ENCODE results near the gene WWC1.

WWC1 gene

GRCh38 chr5:168372356-168372946 lies 81.0 kb downstream of the WWC1 start:
- H3K4me1 ChIP-seq (ENCODE audit: control insufficient read depth in 1 of 2, insufficient read depth in 2 of 2, low read length in 2 of 2), result peaks cover 17 to 21% of the 10 kb centered on the region in 2 donors
- no peak overlapping the region for H3K4me3 ChIP-seq (ENCODE audit: low read depth in 1 of 2, low read length in 2 of 2)
- H3K36me3 ChIP-seq (ENCODE audit: control insufficient read depth in 1 of 2, insufficient read depth in 2 of 2, low read length in 2 of 2), result no peaks in the 10 kb centered on the region
- H3K27ac ChIP-seq (ENCODE audit: low read depth, low read length), result no peak overlapping the region
- H3K9ac ChIP-seq (ENCODE audit: low read depth in 1 of 2, low read length in 2 of 2), result no peak overlapping the region
- no peaks in the 10 kb centered on the region for H3K27me3 ChIP-seq (ENCODE audit: control insufficient read depth in 1 of 2, insufficient read depth in 2 of 2, low read length in 2 of 2)
- no peaks in the 10 kb centered on the region for H3K9me3 ChIP-seq (ENCODE audit: control insufficient read depth in 1 of 2, low read length in 2 of 2)

DNA sequence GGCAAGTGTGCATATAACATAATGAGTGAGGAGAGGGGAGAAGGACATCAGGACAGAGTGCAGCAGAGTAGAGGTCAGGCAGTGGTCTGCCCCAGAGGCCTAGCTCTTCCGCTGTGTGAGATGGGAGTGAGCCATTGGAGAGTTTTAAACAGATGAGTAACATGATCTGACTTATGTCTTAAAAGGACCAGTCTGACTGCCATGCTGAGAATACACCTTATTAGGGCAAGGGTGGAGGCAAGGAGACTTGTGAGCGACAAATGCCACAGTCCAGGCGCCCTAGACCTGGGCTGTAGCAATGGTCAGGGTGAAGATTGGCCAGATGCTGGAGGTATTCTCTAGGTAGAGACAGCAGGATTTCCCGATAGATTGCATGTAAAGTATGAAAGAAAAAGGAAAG lies 83.1 kb downstream of the WWC1 start:
- no peak overlapping the region for H3K9ac ChIP-seq (ENCODE audit: low read depth in 1 of 2, low read length in 2 of 2)
- no peaks in the 10 kb centered on the region for H3K9me3 ChIP-seq (ENCODE audit: control insufficient read depth in 1 of 2, low read length in 2 of 2)
- H3K27ac ChIP-seq (ENCODE audit: low read depth, low read length), result no peak overlapping the region
- no peak overlapping the region for H3K4me3 ChIP-seq (ENCODE audit: low read depth in 1 of 2, low read length in 2 of 2)
- H3K36me3 ChIP-seq (ENCODE audit: control insufficient read depth in 1 of 2, insufficient read depth in 2 of 2, low read length in 2 of 2), result no peaks in the 10 kb centered on the region
- peaks cover 17 to 21% of the 10 kb centered on the region in 2 donors for H3K4me1 ChIP-seq (ENCODE audit: control insufficient read depth in 1 of 2, insufficient read depth in 2 of 2, low read length in 2 of 2)
- no peaks in the 10 kb centered on the region for H3K27me3 ChIP-seq (ENCODE audit: control insufficient read depth in 1 of 2, insufficient read depth in 2 of 2, low read length in 2 of 2)

DNA sequence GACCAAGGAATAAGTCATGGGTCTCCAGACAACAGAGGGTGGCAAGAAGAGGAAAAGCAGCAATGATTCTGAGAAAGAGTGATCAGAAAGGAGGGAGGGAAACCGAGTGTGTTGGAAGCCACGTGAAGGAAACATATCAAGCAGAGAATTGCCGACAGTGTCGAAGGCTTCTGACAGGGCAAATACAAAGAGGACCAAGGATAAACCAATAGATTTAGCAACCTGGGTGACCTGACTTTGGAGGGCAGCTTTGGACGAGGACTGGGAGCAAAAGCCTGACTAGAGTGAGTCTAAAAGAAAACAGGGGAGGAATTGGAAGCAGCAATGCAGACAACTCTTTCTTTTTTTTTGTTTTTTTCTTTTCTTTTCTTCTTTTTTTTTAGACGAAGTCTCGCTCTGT lies 83.8 kb downstream of the WWC1 start:
- H3K27me3 ChIP-seq (ENCODE audit: control insufficient read depth in 1 of 2, insufficient read depth in 2 of 2, low read length in 2 of 2), result no peaks in the 10 kb centered on the region
- H3K9me3 ChIP-seq (ENCODE audit: control insufficient read depth in 1 of 2, low read length in 2 of 2), result no peaks in the 10 kb centered on the region
- no peak overlapping the region for H3K9ac ChIP-seq (ENCODE audit: low read depth in 1 of 2, low read length in 2 of 2)
- H3K36me3 ChIP-seq (ENCODE audit: control insufficient read depth in 1 of 2, insufficient read depth in 2 of 2, low read length in 2 of 2), result no peaks in the 10 kb centered on the region
- no peak overlapping the region for H3K27ac ChIP-seq (ENCODE audit: low read depth, low read length)
- H3K4me3 ChIP-seq (ENCODE audit: low read depth in 1 of 2, low read length in 2 of 2), result no peak overlapping the region
- H3K4me1 ChIP-seq (ENCODE audit: control insufficient read depth in 1 of 2, insufficient read depth in 2 of 2, low read length in 2 of 2), result peaks cover 16 to 18% of the 10 kb centered on the region in 2 donors

DNA sequence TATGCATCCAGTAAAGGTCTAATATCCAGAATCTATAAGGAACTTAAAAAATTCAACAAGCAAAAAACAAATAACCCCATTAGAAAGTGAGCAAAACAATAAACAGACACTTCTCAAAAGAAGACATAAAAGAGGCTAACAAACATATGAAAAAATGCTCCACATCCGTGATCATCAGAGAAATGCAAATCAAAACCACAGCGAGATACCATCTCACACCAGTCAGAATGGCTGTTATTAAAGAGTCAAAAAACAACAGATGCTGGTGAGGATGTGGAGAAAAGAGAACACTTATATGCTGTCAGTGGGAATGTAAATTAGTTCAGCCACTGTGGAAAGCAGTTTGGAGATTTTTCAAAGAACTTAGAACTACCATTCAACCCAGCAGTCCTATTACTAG lies 86.1 kb downstream of the WWC1 start:
- Histone ChIP-seq H3K9ac (ENCODE audit: low read depth in 1 of 2, low read length in 2 of 2) (no peak overlapping the region), H3K36me3 (ENCODE audit: control insufficient read depth in 1 of 2, insufficient read depth in 2 of 2, low read length in 2 of 2) (no peaks in the 10 kb centered on the region), H3K4me3 (ENCODE audit: low read depth in 1 of 2, low read length in 2 of 2) (no peak overlapping the region), H3K9me3 (ENCODE audit: control insufficient read depth in 1 of 2, low read length in 2 of 2) (no peaks in the 10 kb centered on the region), H3K27me3 (ENCODE audit: control insufficient read depth in 1 of 2, insufficient read depth in 2 of 2, low read length in 2 of 2) (no peaks in the 10 kb centered on the region), H3K4me1 (ENCODE audit: control insufficient read depth in 1 of 2, insufficient read depth in 2 of 2, low read length in 2 of 2) (no peaks in the 10 kb centered on the region), H3K27ac (ENCODE audit: low read depth, low read length) (no peak overlapping the region)

- Histone ChIP-seq H3K27ac (ENCODE audit: low read depth, low read length) (no peak overlapping the region), H3K36me3 (ENCODE audit: control insufficient read depth in 1 of 2, insufficient read depth in 2 of 2, low read length in 2 of 2) (no peaks in the 10 kb centered on the region), H3K4me3 (ENCODE audit: low read depth in 1 of 2, low read length in 2 of 2) (no peak overlapping the region), H3K9ac (ENCODE audit: low read depth in 1 of 2, low read length in 2 of 2) (no peak overlapping the region), H3K27me3 (ENCODE audit: control insufficient read depth in 1 of 2, insufficient read depth in 2 of 2, low read length in 2 of 2) (no peaks in the 10 kb centered on the region), H3K4me1 (ENCODE audit: control insufficient read depth in 1 of 2, insufficient read depth in 2 of 2, low read length in 2 of 2) (no peaks in the 10 kb centered on the region), H3K9me3 (ENCODE audit: control insufficient read depth in 1 of 2, low read length in 2 of 2) (no peaks in the 10 kb centered on the region)
These were observed 87.3 kb downstream of the WWC1 start for GRCh38 chr5:168378741-168379140.

DNA sequence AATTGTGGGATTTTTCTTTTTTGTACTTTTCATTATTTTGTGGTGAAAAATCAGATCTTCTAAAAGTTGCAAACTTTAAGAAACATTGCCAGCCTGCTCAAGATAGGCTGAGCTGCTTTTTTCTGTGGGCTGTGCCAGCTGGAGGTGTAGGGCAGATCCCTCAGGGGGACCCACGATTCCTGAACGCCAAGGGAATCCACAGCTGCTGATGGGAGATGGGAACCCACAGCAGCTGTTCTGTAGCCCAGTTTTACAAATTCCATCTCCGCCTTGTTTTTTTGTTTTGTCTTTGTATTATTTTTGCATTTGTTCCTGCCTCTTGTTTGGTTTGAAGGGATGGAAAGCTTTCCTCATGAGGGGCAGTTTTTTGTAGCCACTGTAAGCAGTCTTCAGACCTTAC lies 91.0 kb downstream of the WWC1 start:
- Histone ChIP-seq H3K4me1 (ENCODE audit: control insufficient read depth in 1 of 2, insufficient read depth in 2 of 2, low read length in 2 of 2) (no peaks in the 10 kb centered on the region), H3K9me3 (ENCODE audit: control insufficient read depth in 1 of 2, low read length in 2 of 2) (peaks cover 0 to 4% of the 10 kb centered on the region in 2 donors), H3K4me3 (ENCODE audit: low read depth in 1 of 2, low read length in 2 of 2) (no peak overlapping the region), H3K27me3 (ENCODE audit: control insufficient read depth in 1 of 2, insufficient read depth in 2 of 2, low read length in 2 of 2) (no peaks in the 10 kb centered on the region), H3K36me3 (ENCODE audit: control insufficient read depth in 1 of 2, insufficient read depth in 2 of 2, low read length in 2 of 2) (peaks cover 5 to 6% of the 10 kb centered on the region in 2 donors), H3K9ac (ENCODE audit: low read depth in 1 of 2, low read length in 2 of 2) (no peak overlapping the region), H3K27ac (ENCODE audit: low read depth, low read length) (no peak overlapping the region)

DNA sequence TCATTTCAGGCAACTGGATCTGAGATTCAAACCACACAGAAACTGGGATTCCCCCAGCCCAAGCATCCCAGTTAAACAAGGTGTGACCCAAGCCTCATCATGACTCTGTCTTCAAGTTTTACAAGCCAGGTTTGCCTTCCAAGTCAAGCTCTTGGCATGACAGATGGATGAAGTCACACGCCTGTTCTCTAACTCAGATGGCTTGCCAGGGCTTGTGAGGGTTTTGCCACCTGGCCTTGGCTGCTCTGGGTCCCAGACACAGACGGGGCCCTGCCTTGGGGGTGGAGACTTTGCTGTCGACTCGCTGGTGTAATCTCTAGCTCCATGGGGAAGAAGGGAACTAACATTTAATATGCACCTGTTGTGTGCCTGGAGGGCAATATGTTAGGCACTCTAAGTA lies 99.0 kb downstream of the WWC1 start:
- Histone ChIP-seq H3K9me3 (ENCODE audit: control insufficient read depth in 1 of 2, low read length in 2 of 2) (peaks cover 3 to 5% of the 10 kb centered on the region in 2 donors), H3K4me3 (ENCODE audit: low read depth in 1 of 2, low read length in 2 of 2) (no peak overlapping the region), H3K4me1 (ENCODE audit: control insufficient read depth in 1 of 2, insufficient read depth in 2 of 2, low read length in 2 of 2) (no peaks in the 10 kb centered on the region), H3K27ac (ENCODE audit: low read depth, low read length) (no peak overlapping the region), H3K9ac (ENCODE audit: low read depth in 1 of 2, low read length in 2 of 2) (no peak overlapping the region), H3K27me3 (ENCODE audit: control insufficient read depth in 1 of 2, insufficient read depth in 2 of 2, low read length in 2 of 2) (no peaks in the 10 kb centered on the region), H3K36me3 (ENCODE audit: control insufficient read depth in 1 of 2, insufficient read depth in 2 of 2, low read length in 2 of 2) (peaks cover 9 to 14% of the 10 kb centered on the region in 2 donors)

- no peak overlapping the region for H3K27ac ChIP-seq (ENCODE audit: low read depth, low read length)
- H3K4me1 ChIP-seq (ENCODE audit: control insufficient read depth in 1 of 2, insufficient read depth in 2 of 2, low read length in 2 of 2), result no peaks in the 10 kb centered on the region
- H3K9me3 ChIP-seq (ENCODE audit: control insufficient read depth in 1 of 2, low read length in 2 of 2), result peaks cover 3 to 5% of the 10 kb centered on the region in 2 donors
- no peak overlapping the region for H3K9ac ChIP-seq (ENCODE audit: low read depth in 1 of 2, low read length in 2 of 2)
- H3K36me3 ChIP-seq (ENCODE audit: control insufficient read depth in 1 of 2, insufficient read depth in 2 of 2, low read length in 2 of 2), result peaks cover 14 to 23% of the 10 kb centered on the region in 2 donors
- no peak overlapping the region for H3K4me3 ChIP-seq (ENCODE audit: low read depth in 1 of 2, low read length in 2 of 2)
- H3K27me3 ChIP-seq (ENCODE audit: control insufficient read depth in 1 of 2, insufficient read depth in 2 of 2, low read length in 2 of 2), result no peaks in the 10 kb centered on the region
These were observed 102.3 kb downstream of the WWC1 start for GRCh38 chr5:168393773-168394172.

DNA sequence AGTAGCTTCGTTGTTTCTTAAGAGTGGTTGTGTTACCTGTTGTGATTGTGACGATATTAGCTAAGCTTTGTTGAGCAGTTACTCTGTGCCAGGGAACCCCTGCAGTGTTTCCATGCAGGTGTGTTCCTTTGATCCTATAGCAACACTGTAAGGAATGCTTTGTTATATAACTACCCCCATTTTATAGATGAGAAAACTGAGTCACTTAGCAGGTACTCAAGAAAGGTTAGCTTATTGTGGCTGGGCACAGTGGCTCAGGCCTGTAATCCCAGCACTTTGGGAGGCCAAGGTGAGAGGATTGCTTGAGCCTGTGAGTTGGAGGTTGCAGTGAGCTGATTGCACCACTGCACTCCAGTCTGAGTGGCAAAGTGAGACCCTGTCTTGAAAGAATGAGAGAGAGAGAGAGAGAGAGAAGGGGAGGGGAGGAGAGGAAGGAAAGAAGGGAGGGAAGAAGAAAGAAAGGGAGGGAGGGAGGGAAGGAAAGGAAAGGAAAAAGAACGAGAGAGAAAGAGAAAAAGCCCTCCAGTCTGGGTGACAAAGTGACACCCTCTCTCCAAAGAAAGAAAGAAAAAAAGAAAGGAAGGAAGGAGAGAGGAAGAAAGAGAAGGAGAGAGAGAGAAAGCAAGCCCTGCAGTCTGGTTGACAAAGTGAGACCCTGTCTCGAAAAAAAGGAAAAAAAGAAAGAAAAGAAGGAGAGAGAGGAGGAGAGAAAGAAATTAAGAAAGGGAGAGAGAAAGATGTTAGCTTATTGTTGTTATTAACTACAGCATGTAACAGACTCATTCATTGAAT lies 109.2 kb downstream of the WWC1 start:
- peaks cover 5 to 25% of the 10 kb centered on the region in 2 donors for H3K36me3 ChIP-seq (ENCODE audit: control insufficient read depth in 1 of 2, insufficient read depth in 2 of 2, low read length in 2 of 2)
- no peaks in the 10 kb centered on the region for H3K4me1 ChIP-seq (ENCODE audit: control insufficient read depth in 1 of 2, insufficient read depth in 2 of 2, low read length in 2 of 2)
- no peaks in the 10 kb centered on the region for H3K27me3 ChIP-seq (ENCODE audit: control insufficient read depth in 1 of 2, insufficient read depth in 2 of 2, low read length in 2 of 2)
- no peak overlapping the region for H3K4me3 ChIP-seq (ENCODE audit: low read depth in 1 of 2, low read length in 2 of 2)
- no peak overlapping the region for H3K27ac ChIP-seq (ENCODE audit: low read depth, low read length)
- no peak overlapping the region for H3K9ac ChIP-seq (ENCODE audit: low read depth in 1 of 2, low read length in 2 of 2)
- no peaks in the 10 kb centered on the region for H3K9me3 ChIP-seq (ENCODE audit: control insufficient read depth in 1 of 2, low read length in 2 of 2)

- no peak overlapping the region for H3K9ac ChIP-seq (ENCODE audit: low read depth in 1 of 2, low read length in 2 of 2)
- no peaks in the 10 kb centered on the region for H3K9me3 ChIP-seq (ENCODE audit: control insufficient read depth in 1 of 2, low read length in 2 of 2)
- no peaks in the 10 kb centered on the region for H3K27me3 ChIP-seq (ENCODE audit: control insufficient read depth in 1 of 2, insufficient read depth in 2 of 2, low read length in 2 of 2)
- no peak overlapping the region for H3K4me3 ChIP-seq (ENCODE audit: low read depth in 1 of 2, low read length in 2 of 2)
- no peak overlapping the region for H3K27ac ChIP-seq (ENCODE audit: low read depth, low read length)
- H3K4me1 ChIP-seq (ENCODE audit: control insufficient read depth in 1 of 2, insufficient read depth in 2 of 2, low read length in 2 of 2), result no peaks in the 10 kb centered on the region
- peaks cover 5 to 28% of the 10 kb centered on the region in 2 donors for H3K36me3 ChIP-seq (ENCODE audit: control insufficient read depth in 1 of 2, insufficient read depth in 2 of 2, low read length in 2 of 2)
These were observed 109.8 kb downstream of the WWC1 start for GRCh38 chr5:168401226-168401625.

All from duodenal mucosa (tissue), 2 donors.